ENCODE results near the gene TXNRD1.

TXNRD1 gene

DNA sequence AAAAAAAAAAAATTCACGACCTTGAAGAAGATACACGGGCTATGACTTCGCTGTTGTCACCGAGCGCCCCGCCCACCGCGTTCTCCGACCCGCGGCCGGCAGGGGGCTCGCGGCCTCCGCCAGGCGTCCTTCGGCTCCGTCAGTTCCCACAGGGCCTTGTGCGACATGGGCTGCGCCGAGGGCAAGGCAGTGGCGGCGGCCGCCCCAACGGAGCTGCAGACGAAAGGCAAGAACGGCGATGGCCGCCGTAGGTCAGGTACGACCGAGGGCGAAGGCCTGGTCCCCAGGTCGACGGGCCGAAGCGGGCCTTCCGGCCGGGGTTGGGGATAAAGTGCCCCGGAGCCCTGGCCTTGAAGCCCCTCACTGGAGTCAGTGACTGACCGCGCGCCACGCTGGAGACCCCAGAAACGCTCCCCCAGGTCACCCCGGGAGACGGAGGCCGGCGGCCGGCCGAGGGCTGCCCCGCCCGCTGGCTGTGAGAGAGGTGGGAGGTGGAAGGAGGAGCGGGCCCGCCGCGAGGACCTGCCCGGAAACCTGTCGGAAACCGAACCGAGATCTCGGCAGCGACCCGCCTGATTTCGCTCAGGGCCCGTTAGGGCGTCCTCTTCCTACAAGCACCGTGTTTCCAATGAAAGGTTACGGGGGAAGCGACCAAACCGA is at the start of gene TXNRD1:
TXNRD1 (plus strand) TSS at position 142 of the 660 bp plus-strand sequence; CDS start at position 166, 24 bp downstream.
- Histone ChIP-seq H3K79me2 (ENCODE audit: control insufficient read depth, low read length) (no peaks in the 10 kb centered on the region), H3K36me3 (ENCODE audit: control insufficient read depth, low read length) (no peaks in the 10 kb centered on the region), H3K4me1 (ENCODE audit: control insufficient read depth, low read length) (peaks cover 5% of the 10 kb centered on the region; the same call in 1 of the 2 replicates), H3K4me2 (ENCODE audit: low read length) (peak within 1 kb of the TSS; percentile 86), H3K27ac (ENCODE audit: low read depth, low read length) (no peak within 1 kb of the TSS), H3K9me3 (ENCODE audit: control insufficient read depth, insufficient read depth, low read length) (no peaks in the 10 kb centered on the region), H3F3A (ENCODE audit: control insufficient read depth, insufficient read depth) (no peaks in the 10 kb centered on the region), H3K9me2 (replicated peaks; ENCODE audit: control insufficient read depth, low read length) (no peaks in the 10 kb centered on the region), H4K20me1 (ENCODE audit: control insufficient read depth, insufficient read depth, low read depth, low read length) (no peaks in the 10 kb centered on the region), H3K27me3 (ENCODE audit: control insufficient read depth, low read length) (peaks cover 11% of the 10 kb centered on the region), H3K4me3 (ENCODE audit: low read length) (peak within 1 kb of the TSS; percentile 68)
- no peak for TF ChIP-seq EZH2phosphoT487 (IDR thresholded peaks at IDR 0.05; ENCODE audit: borderline replicate concordance, low read length)
- TF ChIP-seq, protein P1, sequence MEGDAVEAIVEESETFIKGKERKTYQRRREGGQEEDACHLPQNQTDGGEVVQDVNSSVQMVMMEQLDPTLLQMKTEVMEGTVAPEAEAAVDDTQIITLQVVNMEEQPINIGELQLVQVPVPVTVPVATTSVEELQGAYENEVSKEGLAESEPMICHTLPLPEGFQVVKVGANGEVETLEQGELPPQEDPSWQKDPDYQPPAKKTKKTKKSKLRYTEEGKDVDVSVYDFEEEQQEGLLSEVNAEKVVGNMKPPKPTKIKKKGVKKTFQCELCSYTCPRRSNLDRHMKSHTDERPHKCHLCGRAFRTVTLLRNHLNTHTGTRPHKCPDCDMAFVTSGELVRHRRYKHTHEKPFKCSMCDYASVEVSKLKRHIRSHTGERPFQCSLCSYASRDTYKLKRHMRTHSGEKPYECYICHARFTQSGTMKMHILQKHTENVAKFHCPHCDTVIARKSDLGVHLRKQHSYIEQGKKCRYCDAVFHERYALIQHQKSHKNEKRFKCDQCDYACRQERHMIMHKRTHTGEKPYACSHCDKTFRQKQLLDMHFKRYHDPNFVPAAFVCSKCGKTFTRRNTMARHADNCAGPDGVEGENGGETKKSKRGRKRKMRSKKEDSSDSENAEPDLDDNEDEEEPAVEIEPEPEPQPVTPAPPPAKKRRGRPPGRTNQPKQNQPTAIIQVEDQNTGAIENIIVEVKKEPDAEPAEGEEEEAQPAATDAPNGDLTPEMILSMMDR (IDR thresholded peaks at IDR 0.05; ENCODE audit: low read depth, low read length, poor library complexity, severe bottlenecking) = peak; percentile 84

DNA sequence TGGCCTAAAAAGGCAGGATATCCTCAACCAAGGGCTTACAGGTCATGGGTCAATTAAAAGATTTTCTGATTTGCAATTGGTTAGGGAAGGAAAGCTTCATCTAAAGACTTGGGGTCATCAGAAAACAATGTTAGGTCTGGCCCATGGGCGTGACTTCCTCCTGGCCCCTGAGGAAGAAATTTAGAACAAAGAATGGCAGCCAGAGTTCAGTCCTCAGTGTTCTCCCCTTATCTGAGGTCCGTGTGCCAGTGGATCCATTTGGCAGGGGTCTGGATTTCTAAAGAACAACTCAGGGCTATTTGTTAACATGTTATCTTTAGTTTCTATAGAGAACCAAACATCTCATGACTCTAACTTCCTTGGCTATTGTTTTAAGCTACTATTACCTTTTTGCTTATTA is 49.8 kb upstream of the TXNRD1 start:
- TF ChIP-seq, protein P1 (IDR thresholded peaks at IDR 0.05; ENCODE audit: low read depth, low read length, poor library complexity, severe bottlenecking) = no peak
- no peak for TF ChIP-seq EZH2phosphoT487 (IDR thresholded peaks at IDR 0.05; ENCODE audit: borderline replicate concordance, low read length)
- peaks cover 10% of the 10 kb centered on the region for H3K27me3 ChIP-seq (ENCODE audit: control insufficient read depth, low read length)

DNA sequence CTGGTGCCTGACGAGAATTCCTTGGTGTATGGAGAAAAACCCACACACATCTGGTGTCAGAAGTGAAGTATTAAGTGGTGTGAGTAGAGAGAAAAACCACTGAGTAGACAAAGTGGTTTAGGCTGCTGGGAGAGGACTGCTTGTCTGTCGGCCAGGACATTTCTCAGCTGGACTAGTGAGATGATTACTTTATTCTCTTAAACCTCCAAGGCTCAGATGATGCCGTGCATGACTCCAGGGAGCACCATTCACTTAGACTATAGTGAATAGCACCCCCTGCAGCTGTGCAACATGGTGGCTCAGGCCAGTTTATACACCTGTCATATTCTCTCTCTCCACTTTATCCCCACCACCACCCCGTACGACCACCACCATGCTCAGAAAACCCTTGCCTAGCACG is 49.1 kb upstream of the TXNRD1 start:
- H3K36me3 ChIP-seq (ENCODE audit: control insufficient read depth, low read length) = no peaks in the 10 kb centered on the region
- H3K79me2 ChIP-seq (ENCODE audit: control insufficient read depth, low read length) = no peaks in the 10 kb centered on the region
- no peak overlapping the region for H3K27ac ChIP-seq (ENCODE audit: low read depth, low read length)
- no peaks in the 10 kb centered on the region for H3K9me2 ChIP-seq (replicated peaks; ENCODE audit: control insufficient read depth, low read length)
- H3K4me3 ChIP-seq (ENCODE audit: low read length) = no peak overlapping the region
- TF ChIP-seq, protein P1 (IDR thresholded peaks at IDR 0.05; ENCODE audit: low read depth, low read length, poor library complexity, severe bottlenecking) = no peak
- no peak for TF ChIP-seq EZH2phosphoT487 (IDR thresholded peaks at IDR 0.05; ENCODE audit: borderline replicate concordance, low read length)
- H3K27me3 ChIP-seq (ENCODE audit: control insufficient read depth, low read length) = peaks cover 10% of the 10 kb centered on the region
- no peaks in the 10 kb centered on the region for H3K4me1 ChIP-seq (ENCODE audit: control insufficient read depth, low read length)
- no peaks in the 10 kb centered on the region for H3K9me3 ChIP-seq (ENCODE audit: control insufficient read depth, insufficient read depth, low read length)
- no peak overlapping the region for H3K4me2 ChIP-seq (ENCODE audit: low read length)
- H4K20me1 ChIP-seq (ENCODE audit: control insufficient read depth, insufficient read depth, low read depth, low read length) = no peaks in the 10 kb centered on the region
- H3F3A ChIP-seq (ENCODE audit: control insufficient read depth, insufficient read depth) = no peaks in the 10 kb centered on the region

More for the DNA sequence above, 49.8 kb upstream of the TXNRD1 start:
- no peaks in the 10 kb centered on the region for H3K4me1 ChIP-seq (ENCODE audit: control insufficient read depth, low read length)
- no peaks in the 10 kb centered on the region for H3K9me2 ChIP-seq (replicated peaks; ENCODE audit: control insufficient read depth, low read length)
- H3K79me2 ChIP-seq (ENCODE audit: control insufficient read depth, low read length) = no peaks in the 10 kb centered on the region
- H3K4me2 ChIP-seq (ENCODE audit: low read length) = no peak overlapping the region
- no peak overlapping the region for H3K4me3 ChIP-seq (ENCODE audit: low read length)
- H4K20me1 ChIP-seq (ENCODE audit: control insufficient read depth, insufficient read depth, low read depth, low read length) = no peaks in the 10 kb centered on the region
- no peaks in the 10 kb centered on the region for H3F3A ChIP-seq (ENCODE audit: control insufficient read depth, insufficient read depth)
- H3K9me3 ChIP-seq (ENCODE audit: control insufficient read depth, insufficient read depth, low read length) = no peaks in the 10 kb centered on the region
- no peaks in the 10 kb centered on the region for H3K36me3 ChIP-seq (ENCODE audit: control insufficient read depth, low read length)
- no peak overlapping the region for H3K27ac ChIP-seq (ENCODE audit: low read depth, low read length)

Data from DOHH2 (cell line).